ENCODE results near the gene ZNF141. TPM values are rescaled to one million over a fixed set of nuclear protein-coding genes. Genes with fewer than 3 reads are reported as not detected.

ZNF141 gene
- total RNA-seq, 1 experiment from 2014 or later = 0.17 TPM

GRCh38 chr4:385934-386707 is 48.5 kb downstream of the ZNF141 start:
- ChIA-PET POLR2A (no interaction called here), RAD21 (ENCODE audit: low non-redundant PET in 1 of 2, low total read pairs in 2 of 2, uncharacterized antibody in 2 of 2, unreplicated experiment in 2 of 2) (no interaction called here)
- H2AFZ ChIP-seq (ENCODE audit: low read depth, low read length, poor library complexity, severe bottlenecking) = no peak overlapping the region

More at GRCh38 chr4:385934-386707, 48.5 kb downstream of the ZNF141 start:
- peaks cover 10 to 12% of the 10 kb centered on the region in 2 experiments; a peak in 2 of 4 replicates for H3K9me3 ChIP-seq (ENCODE audit: control insufficient read depth in 1 of 2, insufficient read depth in 1 of 2, low read depth in 1 of 2, low read length in 2 of 2)
- CTCF ChIA-PET = no interaction called here
- H4K20me1 ChIP-seq (ENCODE audit: insufficient read depth) = no peaks in the 10 kb centered on the region
- no peak for ATAC-seq
- H3K4me2 ChIP-seq (ENCODE audit: low read length) = no peak overlapping the region
- BruUV-seq (replicated peaks) = no TSS peak
- no peaks in the 10 kb centered on the region for H3K4me1 ChIP-seq (ENCODE audit: control insufficient read depth in 1 of 2, insufficient read depth in 2 of 2, low read length in 2 of 2)
- H3K9me2 ChIP-seq (ENCODE audit: insufficient read depth) = no peaks in the 10 kb centered on the region
- H3K36me3 ChIP-seq (ENCODE audit: control insufficient read depth in 1 of 2, insufficient read depth in 2 of 2, low read length in 2 of 2) = no peaks in the 10 kb centered on the region
- no peak for DNase-seq (ENCODE audit: low read depth, low spot score)
- H3K9ac ChIP-seq (ENCODE audit: low read length) = no peak overlapping the region
- H3K79me2 ChIP-seq (ENCODE audit: insufficient read depth, low read length) = no peaks in the 10 kb centered on the region
- no peaks in the 10 kb centered on the region for H3K27me3 ChIP-seq (ENCODE audit: insufficient read depth, low read length)
- H3K27ac ChIP-seq (ENCODE audit: low read depth, low read length) = no peak overlapping the region
- H3K4me3 ChIP-seq (replicated peaks in 1 of 2; ENCODE audit: low read depth in 1 of 2, low read length in 2 of 2) = no peak overlapping the region
- TF ChIP-seq FOSL1 (IDR thresholded peaks at IDR 0.05; ENCODE audit: low read depth) (no peak), POLR2AphosphoS5 (IDR thresholded peaks at IDR 0.05; ENCODE audit: low read depth, low read length) (no peak), EZH2 (IDR thresholded peaks at IDR 0.05) (no peak), CTCF (IDR thresholded peaks at IDR 0.05 in 2 of 3, conservative IDR thresholded peaks at IDR 0.05 in 1 of 3; ENCODE audit: borderline replicate concordance in 1 of 3, insufficient read depth in 1 of 3, low read depth in 2 of 3, low read length in 2 of 3) (no peak), EZH2phosphoT487 (IDR thresholded peaks at IDR 0.05; ENCODE audit: borderline replicate concordance) (no peak), RAD21 (IDR thresholded peaks at IDR 0.05; ENCODE audit: low read depth) (no peak)
- intact Hi-C loops (cut with micrococcal nuclease) = no loop called here
